NB4 (cell line): Measurements from ENCODE around the gene KRT36.

Experiments
- CTCF ChIP-seq: IDR thresholded peaks from one replicate; pipeline ENCODE4 v1.5.1; 2012; ENCODE audit warnings: low read depth, low read length
- TF ChIP-seq, protein P1 (sequence below): IDR thresholded peaks from 2 replicates; pipeline ENCODE4 v1.6.1; 2011; ENCODE audit warnings: low read depth, low read length

DNA sequence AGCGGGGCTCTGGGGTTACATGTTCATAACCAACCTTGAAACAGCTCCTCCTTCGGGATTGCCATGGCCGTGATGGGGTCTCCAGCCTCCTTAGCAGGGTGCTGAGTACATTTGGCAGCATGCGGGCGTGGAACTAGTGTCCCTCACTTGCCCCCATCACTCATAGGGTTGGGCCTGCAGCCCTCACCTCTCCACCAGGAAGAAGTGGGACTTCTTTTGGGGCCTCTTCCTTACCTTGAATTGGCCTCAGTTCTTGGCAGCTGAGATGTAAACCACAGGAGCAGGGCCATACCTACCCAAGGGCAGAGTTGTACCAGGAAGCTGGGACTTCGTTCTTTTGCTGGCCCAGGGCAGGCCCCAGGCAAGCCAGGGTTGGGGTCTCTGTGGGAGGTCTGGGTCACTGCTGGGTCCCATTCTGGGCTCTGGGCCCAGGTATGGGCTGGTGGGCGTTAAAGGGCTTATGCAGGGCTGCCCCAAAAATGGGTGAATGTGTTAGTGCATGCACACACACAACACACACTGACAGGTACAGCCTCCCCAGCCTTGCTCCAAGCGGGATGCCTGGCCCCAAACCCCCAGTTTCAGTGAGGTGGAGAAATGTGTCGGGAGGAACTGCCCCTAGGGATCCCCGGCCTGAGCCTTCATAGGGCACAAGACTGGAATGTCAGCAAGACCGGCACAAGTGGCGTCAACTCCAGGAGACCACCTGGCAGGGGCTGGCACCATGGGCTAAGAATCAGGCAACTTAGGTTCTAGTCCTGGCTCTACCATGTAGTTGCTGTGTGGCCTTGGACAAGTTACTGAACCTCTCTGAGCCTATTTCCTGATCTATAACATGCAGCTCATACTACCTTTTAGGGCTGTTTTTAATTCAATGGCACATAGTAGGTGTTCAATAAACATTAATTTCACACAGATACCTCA lies 32.9 kb upstream of the KRT36 start:
- TF ChIP-seq CTCF, result no peak
- TF ChIP-seq, protein P1, sequence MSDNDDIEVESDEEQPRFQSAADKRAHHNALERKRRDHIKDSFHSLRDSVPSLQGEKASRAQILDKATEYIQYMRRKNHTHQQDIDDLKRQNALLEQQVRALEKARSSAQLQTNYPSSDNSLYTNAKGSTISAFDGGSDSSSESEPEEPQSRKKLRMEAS, result no peak
